Measurements from ENCODE around the gene MYBPC3.

Gene MYBPC3

GRCh38 chr11:47379317-47379716 is 26.8 kb upstream of the MYBPC3 start:
- H3K27me3 ChIP-seq (ENCODE audit: control insufficient read depth, insufficient read depth, low read length): no peaks in the 10 kb centered on the region
- H3K4me3 ChIP-seq (ENCODE audit: low read depth, low read length): no peak overlapping the region
- no peak overlapping the region for H3K9ac ChIP-seq (ENCODE audit: low read length)
- H3K36me3 ChIP-seq (ENCODE audit: control insufficient read depth, insufficient read depth, low read length): no peaks in the 10 kb centered on the region
- H3K27ac ChIP-seq (ENCODE audit: low read depth, low read length): no peak overlapping the region
- H3K9me3 ChIP-seq (ENCODE audit: control insufficient read depth, insufficient read depth, low read depth, low read length): no peaks in the 10 kb centered on the region
- H3K4me1 ChIP-seq (ENCODE audit: control insufficient read depth, insufficient read depth, low read length): peaks cover 11% of the 10 kb centered on the region; the same call in 1 of the 2 replicates

GRCh38 chr11:47378836-47379170 is 26.3 kb upstream of the MYBPC3 start:
- Histone ChIP-seq H3K36me3 (ENCODE audit: control insufficient read depth, insufficient read depth, low read length) (no peaks in the 10 kb centered on the region), H3K9me3 (ENCODE audit: control insufficient read depth, insufficient read depth, low read depth, low read length) (no peaks in the 10 kb centered on the region), H3K9ac (ENCODE audit: low read length) (no peak overlapping the region), H3K27ac (ENCODE audit: low read depth, low read length) (no peak overlapping the region), H3K4me3 (ENCODE audit: low read depth, low read length) (no peak overlapping the region), H3K27me3 (ENCODE audit: control insufficient read depth, insufficient read depth, low read length) (no peaks in the 10 kb centered on the region), H3K4me1 (ENCODE audit: control insufficient read depth, insufficient read depth, low read length) (peaks cover 13% of the 10 kb centered on the region; the same call in 1 of the 2 replicates)

GRCh38 chr11:47378010-47378835 is 25.7 kb upstream of the MYBPC3 start, which contains the start of gene SPI1:
Gene SPI1, minus strand, starts transcription at chr11:47378547. Its CDS starts 194 bp downstream, at chr11:47378353.
- Histone ChIP-seq H3K27me3 (ENCODE audit: control insufficient read depth, insufficient read depth, low read length) (no peaks in the 10 kb centered on the region), H3K36me3 (ENCODE audit: control insufficient read depth, insufficient read depth, low read length) (no peaks in the 10 kb centered on the region), H3K9me3 (ENCODE audit: control insufficient read depth, insufficient read depth, low read depth, low read length) (no peaks in the 10 kb centered on the region), H3K4me1 (ENCODE audit: control insufficient read depth, insufficient read depth, low read length) (peaks cover 13% of the 10 kb centered on the region; the same call in 1 of the 2 replicates), H3K9ac (ENCODE audit: low read length) (no peak within 1 kb of the TSS), H3K4me3 (ENCODE audit: low read depth, low read length) (no peak within 1 kb of the TSS), H3K27ac (ENCODE audit: low read depth, low read length) (no peak within 1 kb of the TSS)

- Histone ChIP-seq H3K9me3 (ENCODE audit: control insufficient read depth, insufficient read depth, low read depth, low read length) (no peaks in the 10 kb centered on the region), H3K9ac (ENCODE audit: low read length) (no peak overlapping the region), H3K36me3 (ENCODE audit: control insufficient read depth, insufficient read depth, low read length) (no peaks in the 10 kb centered on the region), H3K4me3 (ENCODE audit: low read depth, low read length) (no peak overlapping the region), H3K4me1 (ENCODE audit: control insufficient read depth, insufficient read depth, low read length) (peaks cover 13% of the 10 kb centered on the region; the same call in 1 of the 2 replicates), H3K27me3 (ENCODE audit: control insufficient read depth, insufficient read depth, low read length) (no peaks in the 10 kb centered on the region), H3K27ac (ENCODE audit: low read depth, low read length) (no peak overlapping the region)
Observed at GRCh38 chr11:47377571-47378009, 25.1 kb upstream of the MYBPC3 start.

- no peak overlapping the region for H3K9ac ChIP-seq (ENCODE audit: low read length)
- H3K27ac ChIP-seq (ENCODE audit: low read depth, low read length): no peak overlapping the region
- no peak overlapping the region for H3K4me3 ChIP-seq (ENCODE audit: low read depth, low read length)
- no peaks in the 10 kb centered on the region for H3K9me3 ChIP-seq (ENCODE audit: control insufficient read depth, insufficient read depth, low read depth, low read length)
- H3K4me1 ChIP-seq (ENCODE audit: control insufficient read depth, insufficient read depth, low read length): peaks cover 13% of the 10 kb centered on the region; the same call in 1 of the 2 replicates
- H3K27me3 ChIP-seq (ENCODE audit: control insufficient read depth, insufficient read depth, low read length): no peaks in the 10 kb centered on the region
- H3K36me3 ChIP-seq (ENCODE audit: control insufficient read depth, insufficient read depth, low read length): no peaks in the 10 kb centered on the region
Observed at GRCh38 chr11:47376525-47377371, 24.2 kb upstream of the MYBPC3 start.

- Histone ChIP-seq H3K27me3 (ENCODE audit: control insufficient read depth, insufficient read depth, low read length) (no peaks in the 10 kb centered on the region), H3K9ac (ENCODE audit: low read length) (no peak overlapping the region), H3K36me3 (ENCODE audit: control insufficient read depth, insufficient read depth, low read length) (no peaks in the 10 kb centered on the region), H3K9me3 (ENCODE audit: control insufficient read depth, insufficient read depth, low read depth, low read length) (no peaks in the 10 kb centered on the region), H3K4me1 (ENCODE audit: control insufficient read depth, insufficient read depth, low read length) (peaks cover 13% of the 10 kb centered on the region; the same call in 1 of the 2 replicates), H3K27ac (ENCODE audit: low read depth, low read length) (no peak overlapping the region), H3K4me3 (ENCODE audit: low read depth, low read length) (no peak overlapping the region)
Observed at GRCh38 chr11:47376107-47376524, 23.6 kb upstream of the MYBPC3 start.

- Histone ChIP-seq H3K27me3 (ENCODE audit: control insufficient read depth, insufficient read depth, low read length) (no peaks in the 10 kb centered on the region), H3K4me1 (ENCODE audit: control insufficient read depth, insufficient read depth, low read length) (peaks cover 13% of the 10 kb centered on the region; the same call in 1 of the 2 replicates), H3K4me3 (ENCODE audit: low read depth, low read length) (no peak overlapping the region), H3K36me3 (ENCODE audit: control insufficient read depth, insufficient read depth, low read length) (no peaks in the 10 kb centered on the region), H3K9ac (ENCODE audit: low read length) (no peak overlapping the region), H3K9me3 (ENCODE audit: control insufficient read depth, insufficient read depth, low read depth, low read length) (no peaks in the 10 kb centered on the region), H3K27ac (ENCODE audit: low read depth, low read length) (no peak overlapping the region)
Observed at GRCh38 chr11:47375546-47376085, 23.1 kb upstream of the MYBPC3 start.

GRCh38 chr11:47375020-47375419 is 22.5 kb upstream of the MYBPC3 start:
- H3K36me3 ChIP-seq (ENCODE audit: control insufficient read depth, insufficient read depth, low read length): no peaks in the 10 kb centered on the region
- no peaks in the 10 kb centered on the region for H3K9me3 ChIP-seq (ENCODE audit: control insufficient read depth, insufficient read depth, low read depth, low read length)
- no peak overlapping the region for H3K27ac ChIP-seq (ENCODE audit: low read depth, low read length)
- no peaks in the 10 kb centered on the region for H3K27me3 ChIP-seq (ENCODE audit: control insufficient read depth, insufficient read depth, low read length)
- no peak overlapping the region for H3K4me3 ChIP-seq (ENCODE audit: low read depth, low read length)
- no peak overlapping the region for H3K9ac ChIP-seq (ENCODE audit: low read length)
- peaks cover 13% of the 10 kb centered on the region; the same call in 1 of the 2 replicates for H3K4me1 ChIP-seq (ENCODE audit: control insufficient read depth, insufficient read depth, low read length)

GRCh38 chr11:47374720-47375019 is 22.2 kb upstream of the MYBPC3 start:
- Histone ChIP-seq H3K9me3 (ENCODE audit: control insufficient read depth, insufficient read depth, low read depth, low read length) (no peaks in the 10 kb centered on the region), H3K9ac (ENCODE audit: low read length) (no peak overlapping the region), H3K4me3 (ENCODE audit: low read depth, low read length) (no peak overlapping the region), H3K27ac (ENCODE audit: low read depth, low read length) (no peak overlapping the region), H3K27me3 (ENCODE audit: control insufficient read depth, insufficient read depth, low read length) (no peaks in the 10 kb centered on the region), H3K36me3 (ENCODE audit: control insufficient read depth, insufficient read depth, low read length) (no peaks in the 10 kb centered on the region), H3K4me1 (ENCODE audit: control insufficient read depth, insufficient read depth, low read length) (peaks cover 13% of the 10 kb centered on the region; the same call in 1 of the 2 replicates)

- Histone ChIP-seq H3K4me3 (ENCODE audit: low read depth, low read length) (no peak overlapping the region), H3K9me3 (ENCODE audit: control insufficient read depth, insufficient read depth, low read depth, low read length) (no peaks in the 10 kb centered on the region), H3K27me3 (ENCODE audit: control insufficient read depth, insufficient read depth, low read length) (no peaks in the 10 kb centered on the region), H3K9ac (ENCODE audit: low read length) (no peak overlapping the region), H3K4me1 (ENCODE audit: control insufficient read depth, insufficient read depth, low read length) (peaks cover 13% of the 10 kb centered on the region; the same call in 1 of the 2 replicates), H3K27ac (ENCODE audit: low read depth, low read length) (no peak overlapping the region), H3K36me3 (ENCODE audit: control insufficient read depth, insufficient read depth, low read length) (no peaks in the 10 kb centered on the region)
Observed at GRCh38 chr11:47373876-47374719, 21.6 kb upstream of the MYBPC3 start.
